NCI-H748 treated with DMSO at 0.1 percent for 48 hours (cell line): ENCODE results near the gene RFESD.
"Not testable (repeated sequence)": the region's sequence is repeated elsewhere in the genome, so short reads cannot be mapped to it uniquely, and the experiment has no call there.

Experiments
- DNase-seq: peaks from one replicate; lab custom pipeline; 2025; lab: John Stamatoyannopoulos, UW

RFESD gene

GRCh38 chr5:95628933-95629332 lies 17.6 kb upstream of the RFESD start:
- DNase-seq = no peak

- DNase-seq = no peak
Observed at GRCh38 chr5:95630394-95630917, 16.1 kb upstream of the RFESD start.

DNA sequence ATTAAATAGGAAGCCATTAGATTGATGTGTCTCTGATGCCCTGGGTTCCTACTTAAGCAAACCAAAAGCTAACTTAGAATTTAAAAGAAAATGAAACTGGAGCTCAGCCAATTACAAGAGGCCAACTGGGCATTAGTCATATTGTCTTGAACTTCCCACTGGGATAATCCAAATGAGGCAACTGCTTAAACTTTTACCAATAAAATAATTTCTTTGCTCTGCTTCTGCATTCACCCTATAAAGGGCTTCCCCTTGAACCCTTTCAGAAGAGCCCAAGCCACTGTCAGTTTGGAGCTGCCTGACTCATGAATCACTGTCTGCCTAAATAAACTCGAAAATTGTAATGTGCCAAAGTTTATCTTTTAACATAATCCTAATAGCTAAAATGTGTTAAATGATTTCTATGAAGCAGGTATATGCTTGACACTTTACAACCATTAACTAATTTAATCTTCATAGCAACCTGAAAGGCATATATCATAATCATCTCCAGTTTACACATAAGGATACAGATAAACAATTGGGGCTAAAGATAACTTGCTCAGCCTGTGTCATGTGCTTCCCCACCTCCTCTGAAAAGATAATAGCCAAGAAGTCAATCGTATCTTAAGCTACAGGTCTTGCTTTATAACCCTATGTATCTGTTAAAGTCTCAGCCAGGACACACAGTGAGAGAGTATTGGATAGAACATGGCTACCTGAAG lies 15.2 kb upstream of the RFESD start:
- no peak for DNase-seq

DNA sequence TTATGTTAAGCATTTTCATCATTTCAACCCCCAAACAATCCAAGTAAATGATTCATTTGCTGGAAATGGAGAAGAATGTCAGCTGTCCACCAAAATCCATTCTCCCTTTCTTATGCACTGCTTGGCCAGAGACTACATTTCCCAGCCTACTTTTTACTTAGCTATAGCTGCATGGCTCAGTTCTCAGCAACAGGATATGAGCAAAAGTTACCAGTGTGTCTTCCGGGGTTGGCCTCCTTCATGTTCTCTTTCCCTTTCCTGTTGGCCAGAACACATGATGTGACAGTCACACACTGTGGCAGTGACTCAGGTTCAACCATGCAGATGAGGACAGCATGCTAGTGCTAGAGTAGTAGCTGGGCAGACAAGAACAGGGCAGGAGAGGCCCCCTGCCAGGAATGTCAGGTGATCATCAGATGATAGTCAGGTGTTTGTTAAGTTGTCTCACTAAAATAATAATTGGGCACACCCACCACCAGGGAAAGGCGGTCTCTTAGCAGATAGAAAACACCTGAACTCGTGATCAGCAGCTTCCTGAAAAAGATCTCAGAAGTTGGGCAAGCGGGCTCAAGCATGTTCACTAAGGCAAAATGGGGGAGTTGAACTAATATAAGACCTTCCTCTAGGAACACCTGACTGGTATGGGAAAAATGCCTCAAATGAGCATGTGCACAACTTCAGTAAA lies 14.4 kb upstream of the RFESD start:
- DNase-seq = no peak

GRCh38 chr5:95632942-95633341 lies 13.6 kb upstream of the RFESD start:
- not testable (repeated sequence) for DNase-seq

- no peak for DNase-seq
Observed at GRCh38 chr5:95633671-95634070, 12.9 kb upstream of the RFESD start.

GRCh38 chr5:95634081-95634480 lies 12.5 kb upstream of the RFESD start:
- no peak for DNase-seq

GRCh38 chr5:95638632-95639031 lies 7.9 kb upstream of the RFESD start:
- DNase-seq = no peak

DNA sequence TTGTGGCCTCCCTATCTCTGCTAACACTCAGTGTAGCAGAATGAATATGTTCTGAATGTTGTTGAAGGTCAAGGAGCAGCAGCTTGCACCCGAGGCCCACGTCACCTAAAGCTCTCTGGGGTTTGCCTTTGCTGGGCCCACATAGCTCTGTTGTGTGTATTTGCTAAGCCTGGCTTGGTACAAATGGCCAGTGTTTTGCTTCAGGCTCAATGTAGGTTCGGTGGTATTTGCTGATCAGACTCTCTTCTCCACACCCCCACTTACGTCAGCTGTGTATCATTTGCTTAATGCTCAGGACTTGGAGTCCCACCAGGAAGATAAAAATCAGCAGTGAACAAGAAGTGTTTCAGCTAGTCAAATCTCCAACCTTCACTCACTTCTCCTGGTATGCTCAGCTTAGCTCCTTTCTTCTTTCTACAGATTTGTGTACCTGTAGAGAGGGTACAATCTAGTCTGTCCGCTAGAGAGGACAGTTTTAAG lies 4.8 kb upstream of the RFESD start:
- DNase-seq = no peak

DNA sequence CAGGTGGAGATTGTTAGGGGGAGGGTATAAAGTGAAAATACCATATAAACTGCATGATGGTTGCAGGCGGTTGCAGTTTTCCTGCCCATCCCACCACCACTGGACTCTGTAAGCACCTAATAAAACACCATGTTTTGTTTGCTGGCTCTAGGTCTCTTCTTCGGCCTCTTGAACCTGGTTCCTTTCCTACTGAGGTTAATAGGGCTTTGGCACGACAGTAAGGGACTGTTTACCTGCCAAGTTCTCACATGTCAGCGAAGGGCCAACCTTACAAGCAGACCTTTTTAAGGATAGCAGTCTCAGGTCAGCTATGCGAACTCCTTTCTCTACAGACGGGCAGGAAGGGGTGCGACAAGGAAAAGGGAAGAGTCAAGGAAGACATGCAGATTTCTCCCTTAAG lies 3.4 kb upstream of the RFESD start:
- DNase-seq = no peak

- peak; percentile 49 for DNase-seq
Observed at GRCh38 chr5:95644351-95645042, 2.1 kb upstream of the RFESD start.

DNA sequence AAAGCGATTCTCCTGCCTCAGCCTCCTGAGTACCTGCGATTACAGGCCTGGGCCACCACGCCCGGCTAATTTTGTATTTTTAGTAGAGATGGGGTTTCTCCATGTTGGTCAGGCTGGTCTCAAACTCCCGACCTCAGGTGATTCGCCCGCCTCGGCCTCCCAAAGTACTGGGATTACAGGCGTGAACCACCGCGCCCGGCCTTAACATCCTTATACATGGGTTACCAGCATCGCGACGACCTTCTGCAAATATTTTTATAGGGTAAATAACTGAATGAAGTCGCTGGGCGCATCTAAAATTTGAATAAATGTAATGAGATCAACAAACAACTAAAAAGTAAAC lies 380 bp upstream of the RFESD start:
- DNase-seq = not testable (repeated sequence)

DNA sequence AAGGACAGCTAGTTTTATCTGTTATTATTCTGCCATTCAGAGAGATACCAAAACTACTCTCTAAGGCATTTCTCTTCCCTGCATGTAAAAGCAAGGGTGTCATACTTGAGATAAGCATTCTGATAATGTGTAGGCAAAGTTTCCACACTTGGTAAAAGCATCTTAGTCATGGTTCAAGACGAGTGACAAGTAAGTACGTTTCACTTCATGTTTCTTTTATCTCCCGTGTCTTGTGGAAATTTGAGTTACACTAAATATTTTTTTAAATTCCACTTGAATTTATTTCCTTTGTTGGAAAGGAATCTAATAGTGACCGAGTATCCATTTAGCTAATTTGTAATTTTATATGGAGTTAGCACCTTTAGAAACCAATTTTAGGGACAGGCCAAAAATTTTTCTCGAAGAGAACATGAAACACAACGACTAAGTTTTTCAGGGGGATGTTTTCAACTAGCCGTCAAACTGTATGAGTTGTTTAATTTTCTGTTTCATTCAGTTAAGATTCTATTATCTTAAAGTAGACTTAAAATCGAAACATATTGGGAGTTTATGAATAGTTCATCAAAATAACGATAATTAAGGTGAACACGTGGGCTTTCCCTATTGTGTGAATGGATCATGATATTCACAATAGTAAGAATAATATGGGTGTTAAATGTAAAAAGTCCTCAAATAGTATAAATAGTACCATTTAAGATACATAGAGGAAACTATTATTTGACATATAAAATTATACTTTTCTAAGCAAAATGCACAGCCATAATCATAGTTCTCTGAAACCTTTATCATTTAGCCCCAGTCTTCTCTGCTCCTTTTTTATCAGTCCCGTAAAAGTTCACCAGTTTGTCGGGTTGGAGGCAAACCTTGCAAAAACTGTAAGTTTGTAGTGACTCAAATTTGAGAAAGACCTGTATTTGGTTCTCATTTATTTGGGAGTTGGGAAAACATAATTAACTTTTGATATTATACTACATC lies 1.6 kb downstream of the RFESD start:
- no peak for DNase-seq

- DNase-seq = no peak
Observed at GRCh38 chr5:95649274-95649673, 2.7 kb downstream of the RFESD start.

DNA sequence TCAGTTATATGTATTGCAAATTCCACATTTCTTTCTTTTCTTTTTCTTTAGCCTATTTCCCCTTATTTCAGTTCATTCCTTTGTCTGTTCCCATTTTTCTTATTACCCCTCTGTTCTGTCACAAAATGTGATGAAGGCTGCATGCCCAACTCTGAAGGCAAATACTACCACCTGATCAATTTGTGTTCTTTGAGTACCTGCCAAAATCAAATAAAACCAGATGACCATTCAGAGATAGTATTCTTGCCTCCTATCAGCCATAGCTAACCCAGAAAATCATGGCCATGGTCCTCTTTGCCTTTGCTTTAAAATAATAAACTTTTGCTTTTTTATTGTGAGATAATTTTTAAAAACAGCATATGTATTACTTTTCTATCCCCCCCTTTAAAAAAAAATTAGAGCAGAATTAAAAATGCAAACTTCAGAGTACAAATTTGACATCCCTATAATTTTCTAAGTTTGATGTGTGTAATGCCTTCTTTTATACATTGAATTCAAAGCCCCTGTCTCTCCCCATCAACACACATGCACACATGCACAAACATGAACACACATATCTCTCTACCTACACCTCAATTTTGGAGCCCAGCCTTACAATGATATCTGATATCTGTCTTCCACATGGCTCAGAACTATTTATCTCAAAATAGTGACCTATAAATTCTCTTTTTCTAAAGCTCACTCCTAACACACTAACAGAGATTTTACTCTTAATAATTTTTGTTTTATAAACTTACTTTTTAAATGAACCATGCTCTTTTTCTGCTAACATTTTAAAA lies 3.5 kb downstream of the RFESD start:
- no peak for DNase-seq

GRCh38 chr5:95652849-95653248 lies 6.3 kb downstream of the RFESD start:
- no peak for DNase-seq

DNA sequence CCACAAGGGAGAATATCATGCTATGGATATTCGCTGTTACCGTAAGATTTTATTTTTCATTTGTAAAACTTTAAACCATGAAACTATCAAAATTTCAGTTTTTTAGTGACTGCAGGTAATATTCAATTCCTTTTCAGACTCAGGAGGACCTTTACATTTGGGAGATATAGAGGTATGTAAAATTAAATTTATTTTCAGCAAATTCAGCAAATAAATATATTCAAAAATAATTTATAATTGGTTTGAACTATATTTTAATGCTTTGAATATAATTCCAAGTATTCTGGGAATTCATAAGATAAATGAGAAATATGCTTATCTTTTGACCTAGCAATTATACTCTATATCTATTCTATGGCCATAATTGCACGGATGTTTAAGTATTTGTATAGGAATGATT lies 7.6 kb downstream of the RFESD start:
- no peak for DNase-seq

- DNase-seq = no peak
Observed at GRCh38 chr5:95655575-95655974, 9.0 kb downstream of the RFESD start.

DNA sequence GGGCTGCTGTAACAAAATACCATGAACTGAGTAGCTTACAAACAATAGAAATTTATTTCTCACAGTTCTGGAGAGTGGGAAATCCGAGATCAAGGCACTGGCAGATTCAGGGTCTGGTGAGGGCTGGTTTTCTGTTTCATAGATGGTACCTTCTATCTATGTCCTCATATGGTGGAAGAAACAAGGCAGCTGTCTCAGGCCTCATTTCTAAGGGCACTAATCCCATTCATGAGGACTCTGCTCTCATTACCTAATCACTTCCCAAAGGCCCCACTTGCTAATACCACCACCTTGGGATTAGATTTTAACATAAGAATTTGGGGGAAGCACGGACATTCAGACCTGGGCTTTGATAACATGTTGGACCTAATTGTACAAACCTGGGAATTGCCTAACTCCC lies 13.5 kb downstream of the RFESD start:
- no peak for DNase-seq

- DNase-seq = no peak
Observed at GRCh38 chr5:95662946-95663345, 16.4 kb downstream of the RFESD start.

- peak; percentile 5 for DNase-seq
Observed at GRCh38 chr5:95664204-95664786, 17.7 kb downstream of the RFESD start.
